Spleen (tissue), 7 donors: ENCODE data around the gene LAMC3.

ENCODE experiments used
- POLR2A ChIP-seq, 3 donors: fragments of 450-650 bp; IDR thresholded peaks; one replicate each; pipeline ENCODE4 v1.5.1; 2017; ENCODE audit warnings: antibody characterized with exemption in 3 of 3, mild to moderate bottlenecking in 1 of 3
- POLR2AphosphoS5 ChIP-seq, 3 donors: sonication (generic); formaldehyde crosslinking; IDR thresholded peaks; one replicate each; pipeline ENCODE4 v1.5.1; 2017; ENCODE audit warnings: antibody characterized with exemption in 3 of 3
- TF ChIP-seq, protein P1 (sequence below), 11 experiments: fragments of 200-600 bp in 7 of 11; fragments of 450-650 bp in 4 of 11; sonication (generic) in 4 of 11; IDR thresholded peaks in 8 of 11; conservative IDR thresholded peaks in 3 of 11; 1 replicate in 7 of 11; 2 replicates in 4 of 11; pipeline versions ENCODE4 v1.4.0 to v1.8.0; 2016 to 2021; ENCODE audit warnings: antibody characterized with exemption in 11 of 11, inconsistent platforms in 4 of 11, mild to moderate bottlenecking in 1 of 11
- donor health status: DM: no; HTN: no; CAD: no; lungs with moderate emphysema.
- donor health status: DM: no; HTN: no; CAD: no.
- donor health status: DM: no; HTN: no; CAD: no.

DNA sequence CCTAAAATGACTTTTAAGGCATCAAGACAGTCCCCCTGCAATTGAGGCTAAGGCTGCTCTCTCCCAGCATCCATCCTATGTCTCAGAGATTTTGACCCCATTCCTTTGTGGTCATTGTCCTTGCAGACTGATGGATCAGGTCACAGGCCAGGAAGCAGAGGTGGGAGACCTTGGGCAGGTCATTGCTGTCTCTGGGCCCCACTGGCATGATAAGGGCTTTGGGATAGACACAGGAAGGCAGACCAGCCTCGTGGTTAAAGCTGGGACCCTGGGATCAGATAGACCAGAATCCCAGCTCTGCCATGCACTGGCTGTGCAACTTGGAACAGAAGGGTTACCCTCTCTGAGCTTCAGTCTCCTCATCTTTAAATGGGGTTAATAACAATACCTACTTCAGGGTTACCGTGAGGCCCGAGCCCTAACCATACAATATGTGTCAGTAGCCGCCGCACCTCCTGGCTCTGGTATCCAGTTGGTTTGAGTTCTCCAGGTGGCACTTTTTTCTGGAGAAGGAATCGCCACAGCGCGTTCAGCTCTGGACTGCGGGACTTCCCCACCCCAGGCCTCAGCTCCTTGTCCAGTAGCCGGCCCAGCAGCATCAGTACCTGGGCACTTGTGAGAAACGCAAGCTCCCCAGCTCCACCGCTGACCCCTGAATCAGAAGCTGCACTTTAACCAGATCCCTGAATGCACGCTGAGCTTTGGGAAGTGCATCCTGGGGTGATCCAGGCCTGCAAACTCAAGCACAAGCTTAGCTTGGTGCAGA, 21.4 kb downstream of the LAMC3 start:
- TF ChIP-seq, protein P1, sequence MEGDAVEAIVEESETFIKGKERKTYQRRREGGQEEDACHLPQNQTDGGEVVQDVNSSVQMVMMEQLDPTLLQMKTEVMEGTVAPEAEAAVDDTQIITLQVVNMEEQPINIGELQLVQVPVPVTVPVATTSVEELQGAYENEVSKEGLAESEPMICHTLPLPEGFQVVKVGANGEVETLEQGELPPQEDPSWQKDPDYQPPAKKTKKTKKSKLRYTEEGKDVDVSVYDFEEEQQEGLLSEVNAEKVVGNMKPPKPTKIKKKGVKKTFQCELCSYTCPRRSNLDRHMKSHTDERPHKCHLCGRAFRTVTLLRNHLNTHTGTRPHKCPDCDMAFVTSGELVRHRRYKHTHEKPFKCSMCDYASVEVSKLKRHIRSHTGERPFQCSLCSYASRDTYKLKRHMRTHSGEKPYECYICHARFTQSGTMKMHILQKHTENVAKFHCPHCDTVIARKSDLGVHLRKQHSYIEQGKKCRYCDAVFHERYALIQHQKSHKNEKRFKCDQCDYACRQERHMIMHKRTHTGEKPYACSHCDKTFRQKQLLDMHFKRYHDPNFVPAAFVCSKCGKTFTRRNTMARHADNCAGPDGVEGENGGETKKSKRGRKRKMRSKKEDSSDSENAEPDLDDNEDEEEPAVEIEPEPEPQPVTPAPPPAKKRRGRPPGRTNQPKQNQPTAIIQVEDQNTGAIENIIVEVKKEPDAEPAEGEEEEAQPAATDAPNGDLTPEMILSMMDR (IDR thresholded peaks at IDR 0.05 in 8 of 11, conservative IDR thresholded peaks at IDR 0.05 in 3 of 11), result no peak
- TF ChIP-seq POLR2AphosphoS5 (IDR thresholded peaks at IDR 0.05) (no peak), POLR2A (IDR thresholded peaks at IDR 0.05) (no peak)
